Left ventricle myocardium inferior (tissue), 1 donor: ENCODE results near the gene EPB41L2. TPM values are rescaled to one million over a fixed set of nuclear protein-coding genes. Genes with fewer than 3 reads are reported as not detected.

ENCODE experiments used
- DNase-seq: peaks from one replicate; pipeline ENCODE4 v3.0.0-alpha.2; 2020
- H3K27ac ChIP-seq: fragments of 200-600 bp; replicated peaks from 2 replicates; pipeline ENCODE4 v1.8.0; 2021
- H3K27me3 ChIP-seq: fragments of 200-600 bp; 2 replicates; pipeline ENCODE4 v1.8.0; 2021; ENCODE audit warnings: low read depth
- H3K36me3 ChIP-seq: fragments of 200-600 bp; 2 replicates; pipeline ENCODE4 v1.8.0; 2021
- H3K4me1 ChIP-seq: fragments of 200-600 bp; 2 replicates; pipeline ENCODE4 v1.8.0; 2021
- H3K4me3 ChIP-seq: fragments of 200-600 bp; 2 replicates; pipeline ENCODE4 v1.8.0; 2021; ENCODE audit warnings: mild to moderate bottlenecking, moderate library complexity
- H3K9me3 ChIP-seq: fragments of 200-600 bp; replicated peaks from 2 replicates; pipeline ENCODE4 v1.8.0; 2021
- CTCF ChIP-seq: fragments of 200-600 bp; IDR thresholded peaks from 2 replicates; pipeline ENCODE4 v1.8.0; 2021; ENCODE audit warnings: antibody characterized with exemption, mild to moderate bottlenecking, borderline replicate concordance
- intact Hi-C: fragments of 100-400 bp; cut with micrococcal nuclease; formaldehyde crosslinking; loops from one replicate; pipeline ENCODE4 v1.11.0; 2022
- total RNA-seq: library from RNA; stranded (reverse); fragmentation: NEBNext Ultra II Directional; extraction: Animal tissue kit (Norgen Biotek cat#: 25700); gene quantifications from one replicate; pipeline ENCODE4 v1.2.1, GENCODE V29; 2021
- donor health status: DM: no; HTN: yes; CAD: no; lungs with severe emphysema.

Gene EPB41L2
- total RNA-seq, 1 donor from 2014 or later, result 70.8 TPM

DNA sequence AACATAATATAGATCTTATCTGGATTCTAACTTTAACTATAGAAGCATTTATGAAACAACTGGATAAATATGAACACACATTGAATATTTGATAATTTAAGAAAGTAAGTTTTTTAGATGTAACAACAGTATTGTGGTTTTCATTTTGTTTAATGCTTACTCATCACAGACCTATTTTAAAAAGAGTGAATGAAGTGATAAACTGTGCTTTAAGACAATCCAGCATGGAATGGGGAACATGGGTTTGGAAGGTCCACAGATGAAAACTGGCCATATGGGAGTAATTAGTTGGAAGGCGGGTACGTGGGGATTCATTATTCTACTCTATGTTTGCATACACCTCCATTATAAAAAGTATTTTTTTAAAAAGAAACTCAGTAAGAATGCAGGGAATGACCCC, 21.2 kb downstream of the EPB41L2 start:
- TF ChIP-seq CTCF, result no peak
- H3K27me3 ChIP-seq, result no peaks in the 10 kb centered on the region
- intact Hi-C loops, result no loop called here
- H3K27ac ChIP-seq, result peak overlapping the region; percentile 61
- DNase-seq, result no peak
- H3K4me3 ChIP-seq, result no peak overlapping the region
- peaks cover 11% of the 10 kb centered on the region for H3K4me1 ChIP-seq
- H3K9me3 ChIP-seq, result no peaks in the 10 kb centered on the region
- H3K36me3 ChIP-seq, result no peaks in the 10 kb centered on the region

- no peak overlapping the region for H3K27ac ChIP-seq
- TF ChIP-seq CTCF, result no peak
Measured at GRCh38 chr6:131040866-131041265, 22.2 kb downstream of the EPB41L2 start.

DNA sequence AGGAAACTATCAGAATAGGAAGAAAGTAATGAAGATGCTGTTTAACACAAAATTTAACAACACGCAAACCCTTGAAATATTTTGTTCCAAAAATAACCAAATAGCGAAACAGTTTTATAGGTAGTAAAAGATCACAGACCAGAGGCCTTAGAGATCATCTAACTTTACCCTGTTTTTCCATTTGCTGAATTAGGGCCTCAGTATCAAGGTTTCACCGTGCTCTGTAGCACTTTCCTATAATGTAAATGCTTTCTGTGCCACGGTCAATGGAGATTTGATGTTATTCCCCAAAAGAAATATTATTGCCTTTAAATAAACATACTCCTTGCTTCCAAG, 23.7 kb downstream of the EPB41L2 start:
- H3K36me3 ChIP-seq, result no peaks in the 10 kb centered on the region

More at GRCh38 chr6:131040866-131041265, 22.2 kb downstream of the EPB41L2 start:
- DNase-seq, result no peak
- peaks cover 14% of the 10 kb centered on the region for H3K4me1 ChIP-seq
- H3K9me3 ChIP-seq, result no peaks in the 10 kb centered on the region
- H3K36me3 ChIP-seq, result no peaks in the 10 kb centered on the region
- intact Hi-C loops, result no loop called here
- H3K4me3 ChIP-seq, result no peak overlapping the region
- H3K27me3 ChIP-seq, result no peaks in the 10 kb centered on the region

GRCh38 chr6:131038597-131039344, 24.3 kb downstream of the EPB41L2 start:
- H3K27me3 ChIP-seq, result no peaks in the 10 kb centered on the region
- intact Hi-C loops, result no loop called here
- no peaks in the 10 kb centered on the region for H3K9me3 ChIP-seq
- no peaks in the 10 kb centered on the region for H3K36me3 ChIP-seq
- H3K4me1 ChIP-seq, result peaks cover 14% of the 10 kb centered on the region
- no peak for TF ChIP-seq CTCF
- no peak overlapping the region for H3K4me3 ChIP-seq
- H3K27ac ChIP-seq, result peak overlapping the region; percentile 30
- no peak for DNase-seq

More for the DNA sequence above, 23.7 kb downstream of the EPB41L2 start:
- Histone ChIP-seq H3K27ac (peak overlapping the region; percentile 30), H3K4me3 (no peak overlapping the region), H3K27me3 (no peaks in the 10 kb centered on the region), H3K9me3 (no peaks in the 10 kb centered on the region), H3K4me1 (peaks cover 14% of the 10 kb centered on the region)
- intact Hi-C loops, result no loop called here
- DNase-seq, result no peak
- no peak for TF ChIP-seq CTCF

GRCh38 chr6:131037194-131037897, 25.7 kb downstream of the EPB41L2 start:
- Histone ChIP-seq H3K27ac (no peak overlapping the region), H3K27me3 (no peaks in the 10 kb centered on the region), H3K36me3 (no peaks in the 10 kb centered on the region), H3K4me3 (no peak overlapping the region), H3K9me3 (no peaks in the 10 kb centered on the region), H3K4me1 (peaks cover 11% of the 10 kb centered on the region)
- no peak for DNase-seq
- intact Hi-C loops, result no loop called here
- no peak for TF ChIP-seq CTCF
